DMS53 treated with DMSO at 0.1 percent for 48 hours (cell line): ENCODE measurements around the gene HRC.
"Not testable (repeated sequence)": the region's sequence is repeated elsewhere in the genome, so short reads cannot be mapped to it uniquely, and the experiment has no call there.

ENCODE experiments used
- DNase-seq: peaks from one replicate; lab custom pipeline; 2025; ENCODE audit not compliant: unreplicated experiment; lab: John Stamatoyannopoulos, UW

Gene HRC

GRCh38 chr19:49155005-49155819 is at the start of gene HRC:
Gene HRC, minus strand, starts transcription at chr19:49155396. Its CDS starts 159 bp downstream, at chr19:49155237.
- DNase-seq, result no peak

- DNase-seq, result no peak
Measured at GRCh38 chr19:49201042-49201441, 45.8 kb upstream of the HRC start.

GRCh38 chr19:49200238-49200862 is 45.2 kb upstream of the HRC start:
- no peak for DNase-seq

GRCh38 chr19:49196527-49197240 is 41.5 kb upstream of the HRC start:
- DNase-seq, result peak; percentile 27

GRCh38 chr19:49194408-49194807 is 39.2 kb upstream of the HRC start:
- DNase-seq, result no peak

GRCh38 chr19:49193822-49194394 is 38.7 kb upstream of the HRC start:
- DNase-seq, result no peak

- DNase-seq, result no peak
Measured at GRCh38 chr19:49190781-49191180, 35.6 kb upstream of the HRC start.

GRCh38 chr19:49189259-49189658 is 34.1 kb upstream of the HRC start:
- DNase-seq, result no peak

- no peak for DNase-seq
Measured at GRCh38 chr19:49188626-49189200, 33.5 kb upstream of the HRC start.

GRCh38 chr19:49186108-49186507 is 30.9 kb upstream of the HRC start:
- no peak for DNase-seq

- no peak for DNase-seq
Measured at GRCh38 chr19:49182848-49183375, 27.7 kb upstream of the HRC start.

GRCh38 chr19:49182010-49182847 is 27.0 kb upstream of the HRC start:
- not testable (repeated sequence) for DNase-seq

GRCh38 chr19:49180659-49181058 is 25.5 kb upstream of the HRC start:
- DNase-seq, result no peak

GRCh38 chr19:49173198-49173597 is 18.0 kb upstream of the HRC start:
- DNase-seq, result no peak

GRCh38 chr19:49168421-49168820 is 13.2 kb upstream of the HRC start:
- DNase-seq, result no peak

GRCh38 chr19:49167857-49168409 is 12.7 kb upstream of the HRC start:
- no peak for DNase-seq

GRCh38 chr19:49165865-49166301 is 10.7 kb upstream of the HRC start:
- no peak for DNase-seq

GRCh38 chr19:49165111-49165750 is 10.0 kb upstream of the HRC start:
- no peak for DNase-seq

- no peak for DNase-seq
Measured at GRCh38 chr19:49161987-49162386, 6.8 kb upstream of the HRC start.
